GM19023 (cell line): Measurements from ENCODE around the gene MSANTD1.

Source experiments
- ATAC-seq: cut with Tn5 transposase; IDR thresholded peaks from one replicate; pipeline ENCODE4 v1.9.1; 2021; ENCODE audit warnings: mild to moderate bottlenecking, moderate library complexity; ENCODE audit not compliant: unreplicated experiment

The MSANTD1 gene

GRCh38 chr4:3232871-3233271 is 16.1 kb upstream of the MSANTD1 start:
- no peak for ATAC-seq

GRCh38 chr4:3233391-3234071 is 15.4 kb upstream of the MSANTD1 start:
- no peak for ATAC-seq

- no peak for ATAC-seq
Measured at GRCh38 chr4:3234171-3235029, 14.6 kb upstream of the MSANTD1 start.

GRCh38 chr4:3235030-3235345 is 14.0 kb upstream of the MSANTD1 start:
- ATAC-seq, result no peak

- no peak for ATAC-seq
Measured at GRCh38 chr4:3235581-3235980, 13.4 kb upstream of the MSANTD1 start.

- ATAC-seq, result no peak
Measured at GRCh38 chr4:3236326-3236878, 12.6 kb upstream of the MSANTD1 start.

- no peak for ATAC-seq
Measured at GRCh38 chr4:3237266-3237665, 11.7 kb upstream of the MSANTD1 start.

- no peak for ATAC-seq
Measured at GRCh38 chr4:3237712-3238560, 11.0 kb upstream of the MSANTD1 start.

- ATAC-seq, result no peak
Measured at GRCh38 chr4:3238721-3239120, 10.2 kb upstream of the MSANTD1 start.

- no peak for ATAC-seq
Measured at GRCh38 chr4:3239303-3239702, 9.7 kb upstream of the MSANTD1 start.

GRCh38 chr4:3239998-3240920 is 8.7 kb upstream of the MSANTD1 start:
- no peak for ATAC-seq

GRCh38 chr4:3240936-3241522 is 7.9 kb upstream of the MSANTD1 start:
- no peak for ATAC-seq

- ATAC-seq, result no peak
Measured at GRCh38 chr4:3241898-3242524, 6.9 kb upstream of the MSANTD1 start.

- ATAC-seq, result no peak
Measured at GRCh38 chr4:3243136-3243780, 5.7 kb upstream of the MSANTD1 start.

- no peak for ATAC-seq
Measured at GRCh38 chr4:3244002-3244401, 5.0 kb upstream of the MSANTD1 start.

- no peak for ATAC-seq
Measured at GRCh38 chr4:3244747-3245146, 4.2 kb upstream of the MSANTD1 start.

- no peak for ATAC-seq
Measured at GRCh38 chr4:3245676-3246075, 3.3 kb upstream of the MSANTD1 start.

- no peak for ATAC-seq
Measured at GRCh38 chr4:3246458-3247398, 2.2 kb upstream of the MSANTD1 start.
